ENCODE results near the gene HSD17B4.
"Not testable (repeated sequence)": the region's sequence is repeated elsewhere in the genome, so short reads cannot be mapped to it uniquely, and the experiment has no call there.

HSD17B4 gene

DNA sequence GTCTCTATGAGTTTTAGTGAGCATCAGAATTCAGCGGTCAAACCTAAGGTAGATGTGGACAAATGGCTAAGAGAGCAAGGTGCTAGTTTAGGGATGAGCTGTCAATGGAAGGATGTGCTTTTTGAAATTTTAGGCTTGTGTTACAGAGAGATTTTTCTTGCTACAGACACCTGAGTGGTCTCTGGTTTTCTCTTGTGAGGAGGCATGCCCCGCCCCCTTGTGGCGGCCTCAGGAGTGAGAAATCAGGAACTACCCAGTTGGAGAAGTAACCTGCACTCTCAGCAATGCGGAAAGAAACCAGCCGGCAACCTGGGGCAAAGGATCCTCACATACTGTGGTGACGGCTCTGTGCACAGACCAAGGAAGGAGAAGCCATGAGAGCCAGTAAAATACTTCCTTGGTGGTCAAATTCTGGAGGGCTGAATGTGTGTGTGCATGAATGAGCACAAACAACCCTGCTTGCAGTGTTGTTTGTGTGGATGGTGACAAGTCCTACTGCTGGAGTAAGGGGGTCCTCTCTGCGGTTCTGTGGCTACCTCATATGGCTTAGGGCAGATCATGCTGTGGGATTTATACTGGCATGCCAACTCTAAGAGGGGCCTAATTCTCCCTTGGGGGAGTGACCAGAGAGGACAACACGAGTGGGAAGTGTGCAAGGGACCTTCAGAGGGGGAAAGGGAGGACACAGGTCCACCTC, 16.7 kb upstream of the HSD17B4 start:
- Histone ChIP-seq H3K36me3 (ENCODE audit: insufficient read depth, low read length) (no peaks in the 10 kb centered on the region), H3K4me3 (ENCODE audit: low read depth, low read length) (no peak overlapping the region), H3K79me2 (ENCODE audit: control insufficient read depth, insufficient read depth, low read length, unreplicated experiment) (no peaks in the 10 kb centered on the region), H3K27ac (ENCODE audit: low read depth, low read length) (no peak overlapping the region), H2AFZ (ENCODE audit: low read length, unreplicated experiment) (no peak overlapping the region), H3K27me3 (ENCODE audit: insufficient read depth, low read length) (peaks cover 33% of the 10 kb centered on the region), H3K4me1 (ENCODE audit: control insufficient read depth, insufficient read depth, low read length, unreplicated experiment) (no peaks in the 10 kb centered on the region)

DNA sequence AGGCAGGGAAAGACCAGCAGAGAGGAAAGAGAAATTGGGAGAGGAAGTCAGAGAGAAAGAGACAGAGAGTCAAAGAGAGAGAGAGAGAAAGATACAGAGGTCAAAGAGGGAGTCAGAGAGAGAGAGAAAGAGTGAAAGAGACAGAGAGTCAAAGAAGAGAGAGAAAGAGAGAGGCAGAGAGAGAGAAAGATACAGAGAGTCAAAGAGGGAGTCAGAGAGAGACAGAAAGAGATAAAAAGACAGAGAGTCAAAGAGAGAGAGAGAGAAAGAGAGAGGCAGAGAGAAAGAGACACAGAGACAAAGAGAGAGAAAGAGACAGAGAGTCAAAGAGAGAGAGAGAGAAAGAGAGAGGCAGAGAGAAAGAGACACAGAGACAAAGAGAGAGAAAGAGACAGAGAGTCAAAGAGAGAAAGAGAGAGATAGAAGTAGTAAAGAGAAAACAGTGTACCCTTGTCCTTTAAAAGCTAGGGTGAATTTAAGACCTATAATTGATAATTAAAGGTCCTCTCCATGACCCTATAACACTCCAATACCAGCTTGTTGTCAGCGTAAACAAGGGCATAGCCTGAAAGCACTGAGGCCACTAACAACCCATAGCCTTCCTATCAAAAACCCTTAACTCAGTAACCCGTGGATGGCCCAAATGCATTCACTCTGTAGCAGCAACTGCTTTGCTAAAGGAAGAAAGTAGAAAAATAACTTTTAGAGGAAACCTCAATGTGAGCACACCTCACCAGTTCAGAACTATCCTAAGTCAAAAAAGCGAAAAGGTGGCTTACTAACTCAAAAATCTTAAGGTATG, 14.3 kb upstream of the HSD17B4 start:
- H3K4me3 ChIP-seq (ENCODE audit: low read depth, low read length); H3K27ac ChIP-seq (ENCODE audit: low read depth, low read length); H3K36me3 ChIP-seq (ENCODE audit: insufficient read depth, low read length); H2AFZ ChIP-seq (ENCODE audit: low read length, unreplicated experiment); H3K79me2 ChIP-seq (ENCODE audit: control insufficient read depth, insufficient read depth, low read length, unreplicated experiment); H3K4me1 ChIP-seq (ENCODE audit: control insufficient read depth, insufficient read depth, low read length, unreplicated experiment): not testable (repeated sequence)
- peaks cover 33% of the 10 kb centered on the region for H3K27me3 ChIP-seq (ENCODE audit: insufficient read depth, low read length)

DNA sequence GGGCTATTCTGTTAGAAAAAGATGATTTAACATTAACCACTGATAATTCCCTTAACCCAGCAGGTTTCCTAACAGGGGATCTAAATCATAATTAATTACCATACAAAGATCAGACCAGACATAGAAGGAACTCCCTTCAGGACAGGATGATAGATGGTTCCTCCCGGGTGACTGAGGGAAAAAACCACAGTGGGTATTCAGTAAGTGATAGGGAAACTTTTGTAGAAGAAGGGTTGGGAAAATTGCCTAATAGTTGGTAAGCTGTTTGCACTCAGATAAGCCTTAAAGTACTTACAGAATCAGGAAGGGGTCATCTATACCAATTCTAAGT, 13.7 kb upstream of the HSD17B4 start:
- H3K79me2 ChIP-seq (ENCODE audit: control insufficient read depth, insufficient read depth, low read length, unreplicated experiment); H3K4me3 ChIP-seq (ENCODE audit: low read depth, low read length); H3K4me1 ChIP-seq (ENCODE audit: control insufficient read depth, insufficient read depth, low read length, unreplicated experiment); H3K36me3 ChIP-seq (ENCODE audit: insufficient read depth, low read length); H2AFZ ChIP-seq (ENCODE audit: low read length, unreplicated experiment); H3K27ac ChIP-seq (ENCODE audit: low read depth, low read length): not testable (repeated sequence)
- H3K27me3 ChIP-seq (ENCODE audit: insufficient read depth, low read length): peaks cover 33% of the 10 kb centered on the region

DNA sequence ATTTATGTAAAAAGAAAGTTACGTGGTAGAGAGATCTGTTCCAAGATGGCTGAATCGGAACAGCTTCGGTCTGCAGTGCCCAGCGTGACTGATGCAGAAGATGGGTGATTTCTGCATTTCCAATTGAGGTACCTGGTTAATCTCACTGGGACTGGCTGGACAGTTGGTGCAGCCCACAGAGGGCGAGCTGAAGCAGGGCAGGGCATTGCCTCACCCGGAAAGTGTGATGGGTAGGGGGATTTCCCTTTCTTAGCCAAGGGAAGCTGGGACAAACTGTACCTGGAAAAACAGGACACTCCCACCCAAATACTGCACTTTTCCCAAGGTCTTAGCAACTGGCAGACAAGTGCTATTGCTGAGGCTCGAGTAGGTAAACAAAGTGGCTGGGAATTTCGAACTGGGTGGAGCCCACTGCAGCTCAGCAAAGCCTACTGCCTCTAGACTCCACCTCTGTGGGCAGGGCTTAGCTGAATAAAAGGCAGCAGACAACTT, 13.1 kb upstream of the HSD17B4 start:
- Histone ChIP-seq H3K36me3 (ENCODE audit: insufficient read depth, low read length) (no peaks in the 10 kb centered on the region), H3K79me2 (ENCODE audit: control insufficient read depth, insufficient read depth, low read length, unreplicated experiment) (no peaks in the 10 kb centered on the region), H3K27ac (ENCODE audit: low read depth, low read length) (no peak overlapping the region), H3K4me3 (ENCODE audit: low read depth, low read length) (no peak overlapping the region), H3K4me1 (ENCODE audit: control insufficient read depth, insufficient read depth, low read length, unreplicated experiment) (no peaks in the 10 kb centered on the region), H2AFZ (ENCODE audit: low read length, unreplicated experiment) (no peak overlapping the region), H3K27me3 (ENCODE audit: insufficient read depth, low read length) (peaks cover 33% of the 10 kb centered on the region)

DNA sequence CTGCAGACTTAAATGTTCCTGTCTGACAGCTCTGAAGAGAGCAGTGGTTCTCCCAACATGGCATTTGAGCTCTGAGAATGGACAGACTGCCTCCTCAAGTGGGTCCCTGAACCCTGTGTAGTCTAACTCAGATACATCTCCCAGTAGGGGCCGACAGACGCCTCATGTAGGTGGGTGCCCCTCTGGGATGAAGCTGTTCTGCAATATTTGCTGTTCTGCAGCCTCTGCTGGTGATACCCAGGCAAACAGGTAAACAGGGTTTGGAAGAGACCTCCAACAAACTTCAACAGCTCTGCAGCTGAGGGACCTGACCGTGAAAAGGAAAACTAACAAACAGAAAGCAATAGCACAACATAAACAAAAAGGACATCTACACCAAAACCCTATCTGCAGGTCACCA, 12.7 kb upstream of the HSD17B4 start:
- H3K79me2 ChIP-seq (ENCODE audit: control insufficient read depth, insufficient read depth, low read length, unreplicated experiment); H3K27ac ChIP-seq (ENCODE audit: low read depth, low read length); H2AFZ ChIP-seq (ENCODE audit: low read length, unreplicated experiment); H3K36me3 ChIP-seq (ENCODE audit: insufficient read depth, low read length); H3K4me1 ChIP-seq (ENCODE audit: control insufficient read depth, insufficient read depth, low read length, unreplicated experiment); H3K4me3 ChIP-seq (ENCODE audit: low read depth, low read length): not testable (repeated sequence)
- H3K27me3 ChIP-seq (ENCODE audit: insufficient read depth, low read length): peaks cover 33% of the 10 kb centered on the region

DNA sequence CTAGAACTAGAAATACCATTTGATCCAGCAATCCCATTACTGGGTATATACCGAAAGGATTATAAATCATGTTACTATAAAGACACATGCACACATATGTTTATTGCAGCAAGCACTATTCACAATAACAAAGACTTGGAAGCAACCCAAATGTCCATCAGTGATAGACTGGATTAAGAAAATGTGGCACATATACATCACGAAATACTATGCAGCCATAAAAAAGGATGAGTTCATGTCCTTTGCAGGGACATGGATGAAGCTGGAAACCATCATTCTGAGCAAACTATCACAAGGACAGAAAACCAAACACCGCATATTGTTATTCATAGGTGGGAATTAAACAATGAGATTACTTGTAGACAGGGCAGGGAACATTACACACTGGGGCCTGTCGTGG, 7.7 kb upstream of the HSD17B4 start:
- H3K36me3 ChIP-seq (ENCODE audit: insufficient read depth, low read length); H3K4me3 ChIP-seq (ENCODE audit: low read depth, low read length); H3K27ac ChIP-seq (ENCODE audit: low read depth, low read length): not testable (repeated sequence)

DNA sequence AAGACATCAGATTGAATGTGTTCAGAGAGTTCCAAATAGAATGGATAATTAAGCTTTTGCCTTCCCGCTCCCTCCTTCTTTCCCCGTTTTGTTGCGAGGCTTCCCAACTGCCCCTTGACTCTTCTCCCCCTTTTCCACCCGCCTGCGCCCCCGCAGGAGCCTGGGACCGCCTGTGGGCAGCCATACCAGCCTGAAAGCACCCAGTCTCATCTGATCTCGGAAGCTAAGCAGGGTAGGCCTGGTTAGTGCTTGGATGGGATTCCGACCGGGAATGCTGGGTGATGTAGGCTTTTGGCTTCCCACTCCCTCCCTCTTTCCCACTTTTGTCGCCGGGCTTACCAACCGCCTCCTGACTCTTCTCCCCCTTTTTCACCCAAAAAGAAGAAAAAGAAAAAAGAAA, 6.8 kb upstream of the HSD17B4 start:
- Histone ChIP-seq H3K27me3 (ENCODE audit: insufficient read depth, low read length) (peaks cover 4% of the 10 kb centered on the region; the same call in 1 of the 2 replicates), H3K79me2 (ENCODE audit: control insufficient read depth, insufficient read depth, low read length, unreplicated experiment) (no peaks in the 10 kb centered on the region), H3K36me3 (ENCODE audit: insufficient read depth, low read length) (no peaks in the 10 kb centered on the region), H3K27ac (ENCODE audit: low read depth, low read length) (no peak overlapping the region), H3K4me1 (ENCODE audit: control insufficient read depth, insufficient read depth, low read length, unreplicated experiment) (no peaks in the 10 kb centered on the region), H2AFZ (ENCODE audit: low read length, unreplicated experiment) (no peak overlapping the region), H3K4me3 (ENCODE audit: low read depth, low read length) (no peak overlapping the region)

More for the DNA sequence above, 7.7 kb upstream of the HSD17B4 start:
- H3K4me1 ChIP-seq (ENCODE audit: control insufficient read depth, insufficient read depth, low read length, unreplicated experiment); H2AFZ ChIP-seq (ENCODE audit: low read length, unreplicated experiment); H3K27me3 ChIP-seq (ENCODE audit: insufficient read depth, low read length); H3K79me2 ChIP-seq (ENCODE audit: control insufficient read depth, insufficient read depth, low read length, unreplicated experiment): not testable (repeated sequence)

DNA sequence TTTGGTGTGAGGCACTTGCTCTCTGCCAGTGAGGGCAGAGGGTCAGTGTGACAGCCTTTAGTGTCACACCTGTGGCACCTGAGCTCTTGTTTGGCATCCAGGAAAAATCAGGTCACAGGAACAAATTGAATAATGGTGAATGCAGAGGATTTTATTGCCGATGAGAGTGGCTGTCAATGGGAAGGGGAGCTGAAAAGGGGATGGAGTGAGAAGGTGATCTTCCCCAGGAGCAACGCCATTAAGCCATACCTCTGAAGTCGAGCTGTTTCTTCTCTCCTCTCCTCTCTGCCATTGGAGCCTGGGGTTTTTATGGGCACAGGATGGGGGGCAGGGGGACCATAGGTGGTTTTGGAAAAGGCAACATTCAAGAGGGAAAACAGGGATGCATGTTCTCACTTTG, 2.4 kb upstream of the HSD17B4 start:
- Histone ChIP-seq H2AFZ (ENCODE audit: low read length, unreplicated experiment) (no peak overlapping the region), H3K79me2 (ENCODE audit: control insufficient read depth, insufficient read depth, low read length, unreplicated experiment) (peaks cover 8% of the 10 kb centered on the region), H3K27ac (ENCODE audit: low read depth, low read length) (no peak overlapping the region), H3K4me1 (ENCODE audit: control insufficient read depth, insufficient read depth, low read length, unreplicated experiment) (peaks cover 8% of the 10 kb centered on the region), H3K4me3 (ENCODE audit: low read depth, low read length) (no peak overlapping the region), H3K36me3 (ENCODE audit: insufficient read depth, low read length) (no peaks in the 10 kb centered on the region), H3K27me3 (ENCODE audit: insufficient read depth, low read length) (peaks cover 4% of the 10 kb centered on the region; the same call in 1 of the 2 replicates)

DNA sequence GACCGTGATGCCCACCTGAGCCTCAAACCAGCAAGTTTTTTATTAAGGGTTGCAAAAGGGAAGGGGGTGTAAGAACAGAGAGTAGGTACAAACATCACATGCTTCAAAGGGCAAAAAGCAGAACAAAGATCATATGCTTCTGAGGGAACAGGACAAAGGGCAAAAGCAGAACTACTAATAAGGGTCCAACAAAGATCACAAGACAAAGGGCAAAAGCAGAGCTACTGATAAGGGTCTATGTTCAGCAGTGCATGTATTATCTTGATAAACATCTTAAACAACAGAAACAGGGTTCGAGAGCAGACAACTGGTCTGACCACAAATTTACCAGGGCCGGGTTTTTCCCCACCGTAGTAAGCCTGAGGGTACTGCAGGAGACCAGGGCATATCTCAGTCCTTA, 1.7 kb upstream of the HSD17B4 start:
- H3K4me3 ChIP-seq (ENCODE audit: low read depth, low read length); H3K27ac ChIP-seq (ENCODE audit: low read depth, low read length); H3K27me3 ChIP-seq (ENCODE audit: insufficient read depth, low read length); H3K4me1 ChIP-seq (ENCODE audit: control insufficient read depth, insufficient read depth, low read length, unreplicated experiment); H3K36me3 ChIP-seq (ENCODE audit: insufficient read depth, low read length); H3K79me2 ChIP-seq (ENCODE audit: control insufficient read depth, insufficient read depth, low read length, unreplicated experiment); H2AFZ ChIP-seq (ENCODE audit: low read length, unreplicated experiment): not testable (repeated sequence)

DNA sequence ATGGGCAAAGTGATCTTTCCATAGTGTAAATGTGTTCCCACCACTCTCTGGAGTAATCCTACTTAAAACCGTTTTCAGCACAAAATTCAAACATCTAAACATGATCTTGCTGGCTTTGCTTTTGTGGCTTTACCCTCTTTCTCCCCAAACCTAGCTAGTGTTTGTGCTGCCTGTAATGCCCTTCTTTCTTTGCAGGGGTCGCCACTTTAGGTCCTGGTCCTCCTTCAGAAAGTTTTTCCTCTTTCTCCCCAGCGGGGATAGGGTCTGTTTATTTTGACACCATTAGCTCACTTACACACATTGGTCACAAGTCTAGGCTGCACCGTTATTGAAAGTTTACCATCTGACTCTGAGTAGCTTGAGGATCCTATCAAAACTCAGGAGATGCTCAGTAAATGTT, 736 bp upstream of the HSD17B4 start:
- H2AFZ ChIP-seq (ENCODE audit: low read length, unreplicated experiment): peak overlapping the region; percentile 97
- no peaks in the 10 kb centered on the region for H3K36me3 ChIP-seq (ENCODE audit: insufficient read depth, low read length)
- H3K4me1 ChIP-seq (ENCODE audit: control insufficient read depth, insufficient read depth, low read length, unreplicated experiment): peaks cover 8% of the 10 kb centered on the region
- H3K79me2 ChIP-seq (ENCODE audit: control insufficient read depth, insufficient read depth, low read length, unreplicated experiment): peaks cover 8% of the 10 kb centered on the region
- no peak overlapping the region for H3K4me3 ChIP-seq (ENCODE audit: low read depth, low read length)
- no peak overlapping the region for H3K27ac ChIP-seq (ENCODE audit: low read depth, low read length)
- peaks cover 4% of the 10 kb centered on the region; the same call in 1 of the 2 replicates for H3K27me3 ChIP-seq (ENCODE audit: insufficient read depth, low read length)

DNA sequence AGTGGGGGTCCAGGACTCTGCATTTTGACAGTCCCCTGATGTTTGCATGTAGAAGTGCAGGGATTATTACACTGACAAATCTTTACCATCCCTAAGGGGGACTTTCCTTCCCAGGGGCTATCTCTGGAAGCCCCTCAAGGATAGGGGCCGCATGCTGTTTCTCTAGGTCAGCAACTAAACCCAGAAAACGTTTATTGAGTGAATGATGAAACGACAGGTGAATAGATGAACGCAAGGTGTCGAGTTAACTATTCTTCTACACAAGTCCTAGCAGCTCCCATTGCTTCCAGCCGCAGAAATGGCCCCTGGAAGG, 281 bp upstream of the HSD17B4 start:
- no peak overlapping the region for H3K27ac ChIP-seq (ENCODE audit: low read depth, low read length)

More for the DNA sequence above, 281 bp upstream of the HSD17B4 start:
- Histone ChIP-seq H3K4me1 (ENCODE audit: control insufficient read depth, insufficient read depth, low read length, unreplicated experiment) (peaks cover 8% of the 10 kb centered on the region), H3K36me3 (ENCODE audit: insufficient read depth, low read length) (no peaks in the 10 kb centered on the region), H2AFZ (ENCODE audit: low read length, unreplicated experiment) (peak overlapping the region; percentile 97), H3K79me2 (ENCODE audit: control insufficient read depth, insufficient read depth, low read length, unreplicated experiment) (peaks cover 8% of the 10 kb centered on the region), H3K27me3 (ENCODE audit: insufficient read depth, low read length) (peaks cover 4% of the 10 kb centered on the region; the same call in 1 of the 2 replicates), H3K4me3 (ENCODE audit: low read depth, low read length) (peak overlapping the region; percentile 90)

Measured in ACC112 (cell line).